Activated T-helper 1 cell treated with anti-CD3 and anti-CD28 coated beads, Interleukin-2, amount 50 U/mL, for 16 hours (primary cell): Measurements from ENCODE around the gene CLIC6.
A peak's percentile ranks its signal among the peaks of the same experiment; 100 is the strongest.

ENCODE experiments used
- DNase-seq, 2 donors: peaks; one replicate each; pipeline ENCODE4 v3.0.0-alpha.2; 2020; ENCODE audit warnings: low read depth in 1 of 2, low spot score in 1 of 2

The CLIC6 gene

DNA sequence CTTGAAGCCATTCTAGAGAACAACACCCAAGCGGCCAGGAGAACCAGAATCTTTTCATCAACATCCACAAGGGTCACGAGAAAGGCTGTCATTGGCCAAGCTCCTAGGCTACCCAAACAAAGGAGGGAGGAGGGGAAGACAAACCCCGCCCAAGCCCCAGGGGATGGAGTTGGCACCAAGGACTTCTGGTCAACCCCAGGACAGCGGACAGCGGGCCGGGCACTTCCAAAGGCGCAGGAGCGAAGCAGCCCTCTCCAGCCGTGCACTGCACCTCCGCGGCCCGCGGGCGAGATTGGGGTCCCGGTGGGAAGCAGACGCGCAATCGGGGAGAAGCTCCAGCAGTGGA is at the start of gene CLIC6:
Gene CLIC6, plus strand, starts transcription at position 192 of the 346 bp plus-strand sequence. CDS start 395 bp downstream, outside the sequence.
- no peak for DNase-seq

GRCh38 chr21:34619841-34620665 is 48.7 kb upstream of the CLIC6 start:
- no peak for DNase-seq

- DNase-seq, result no peak
These were observed 47.1 kb upstream of the CLIC6 start for GRCh38 chr21:34621434-34622350.

GRCh38 chr21:34623516-34623915 is 45.3 kb upstream of the CLIC6 start:
- no peak for DNase-seq

DNA sequence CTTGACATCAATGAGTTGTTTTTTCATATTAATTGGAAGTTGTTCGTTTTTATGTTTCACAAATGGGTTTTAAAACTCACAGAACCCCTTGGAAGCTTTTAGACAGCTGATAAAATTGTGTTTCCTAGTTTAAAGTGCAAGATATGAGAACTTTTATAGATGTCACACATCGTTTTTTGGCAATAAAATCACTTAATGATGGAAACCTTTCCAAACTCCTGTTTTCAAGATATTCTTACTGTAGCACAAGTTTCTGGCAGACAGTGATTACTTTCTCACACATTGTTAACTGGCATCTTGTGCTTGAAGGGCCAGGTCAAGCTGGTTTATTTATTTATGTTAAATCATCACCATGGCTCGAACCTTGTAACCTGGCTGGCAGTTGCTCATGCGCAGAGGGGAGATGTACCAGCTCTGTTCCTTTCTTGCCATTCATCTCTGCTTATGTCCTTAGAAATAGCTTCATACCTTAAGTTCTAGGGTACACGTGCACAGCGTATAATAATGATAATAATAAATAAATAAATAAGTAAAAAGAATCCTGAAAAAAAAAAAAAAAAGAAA is 43.7 kb upstream of the CLIC6 start:
- DNase-seq, result no peak

DNA sequence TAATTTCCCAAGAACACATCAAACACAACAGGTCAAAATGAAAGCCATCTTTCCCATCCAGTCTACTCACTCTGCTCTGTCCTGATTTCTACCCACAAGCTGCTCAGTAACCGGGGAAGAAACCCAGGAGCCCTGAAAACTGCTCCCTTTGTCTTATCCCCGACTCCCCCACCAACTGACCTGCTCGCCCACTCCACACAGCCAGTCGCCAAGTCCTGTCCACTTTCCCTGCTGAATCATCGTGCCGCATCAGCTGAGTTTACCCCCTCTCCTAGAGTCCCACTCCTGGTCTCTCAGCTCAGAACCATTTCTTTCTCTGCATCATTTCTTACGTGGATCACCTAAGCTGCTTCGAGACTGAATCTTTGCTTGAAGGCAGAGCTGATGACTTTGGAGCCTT is 42.7 kb upstream of the CLIC6 start:
- DNase-seq, result no peak

DNA sequence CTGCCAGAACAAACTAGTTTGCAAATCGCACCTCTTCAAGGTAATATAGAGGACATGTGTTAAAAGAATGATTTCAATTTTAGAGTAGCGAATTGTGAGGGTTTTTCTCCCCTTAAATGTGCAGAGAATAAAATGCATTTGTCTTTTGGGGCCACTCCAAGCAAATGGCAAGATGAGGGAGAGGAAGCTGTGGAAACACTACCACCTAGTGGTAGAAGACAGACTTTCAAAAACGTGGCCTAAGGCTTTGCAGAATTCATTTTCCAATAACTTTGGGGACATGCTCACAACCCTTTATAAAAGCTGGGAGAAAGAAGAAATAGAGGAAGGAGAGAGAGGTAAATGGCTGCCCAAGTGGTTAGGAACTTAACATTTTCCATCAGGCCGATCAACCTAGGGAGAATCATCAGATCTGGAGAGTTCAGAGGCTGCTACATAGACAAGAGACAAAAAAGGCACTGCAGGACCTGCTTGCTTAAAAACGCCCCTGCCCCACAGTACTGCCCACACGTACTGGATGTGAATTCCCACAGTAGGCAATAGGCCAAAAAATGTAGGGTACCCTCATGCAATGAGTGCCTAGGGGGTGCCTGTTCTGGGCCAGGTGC is 38.2 kb upstream of the CLIC6 start:
- no peak for DNase-seq

DNA sequence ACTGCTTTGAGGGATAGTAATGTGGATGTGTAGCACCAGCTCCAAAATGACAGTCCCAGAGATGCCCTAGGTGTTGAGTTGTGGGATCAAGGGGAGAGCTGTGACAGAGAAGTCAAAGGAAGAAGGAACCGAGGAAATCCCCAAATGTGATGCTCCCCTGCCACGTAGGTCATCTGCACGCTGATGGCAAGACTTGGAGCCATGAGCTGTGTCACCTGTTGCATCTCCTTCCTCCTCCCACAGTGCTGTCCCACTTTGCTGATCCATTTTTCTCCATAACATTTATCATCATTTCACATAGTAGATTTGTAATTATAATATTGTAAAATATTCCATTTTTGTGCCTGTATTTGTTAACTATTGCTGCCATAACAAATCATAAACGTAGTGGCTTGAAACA is 36.3 kb upstream of the CLIC6 start:
- DNase-seq, result no peak

- no peak for DNase-seq
These were observed 33.5 kb upstream of the CLIC6 start for GRCh38 chr21:34635307-34635706.

- no peak for DNase-seq
These were observed 31.8 kb upstream of the CLIC6 start for GRCh38 chr21:34636961-34637360.

DNA sequence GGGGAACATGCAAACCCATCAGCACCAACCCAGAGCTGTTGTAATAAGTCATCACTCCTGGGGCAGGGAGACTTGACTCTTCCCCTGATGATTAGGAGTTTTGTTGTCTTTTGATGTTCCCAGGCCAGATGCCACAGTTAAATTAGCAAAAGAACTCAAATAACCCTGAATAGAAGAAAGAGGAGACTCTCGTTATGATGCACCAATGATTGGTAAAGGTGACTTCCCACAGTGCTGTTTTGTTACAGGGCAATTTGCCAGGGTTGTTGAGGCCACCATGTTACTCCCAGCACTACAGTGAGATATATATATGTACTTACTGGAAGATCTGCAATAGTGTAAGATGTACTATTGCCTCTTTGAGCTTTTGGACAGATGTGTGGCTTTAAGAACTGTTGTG is 29.5 kb upstream of the CLIC6 start:
- DNase-seq, result no peak

DNA sequence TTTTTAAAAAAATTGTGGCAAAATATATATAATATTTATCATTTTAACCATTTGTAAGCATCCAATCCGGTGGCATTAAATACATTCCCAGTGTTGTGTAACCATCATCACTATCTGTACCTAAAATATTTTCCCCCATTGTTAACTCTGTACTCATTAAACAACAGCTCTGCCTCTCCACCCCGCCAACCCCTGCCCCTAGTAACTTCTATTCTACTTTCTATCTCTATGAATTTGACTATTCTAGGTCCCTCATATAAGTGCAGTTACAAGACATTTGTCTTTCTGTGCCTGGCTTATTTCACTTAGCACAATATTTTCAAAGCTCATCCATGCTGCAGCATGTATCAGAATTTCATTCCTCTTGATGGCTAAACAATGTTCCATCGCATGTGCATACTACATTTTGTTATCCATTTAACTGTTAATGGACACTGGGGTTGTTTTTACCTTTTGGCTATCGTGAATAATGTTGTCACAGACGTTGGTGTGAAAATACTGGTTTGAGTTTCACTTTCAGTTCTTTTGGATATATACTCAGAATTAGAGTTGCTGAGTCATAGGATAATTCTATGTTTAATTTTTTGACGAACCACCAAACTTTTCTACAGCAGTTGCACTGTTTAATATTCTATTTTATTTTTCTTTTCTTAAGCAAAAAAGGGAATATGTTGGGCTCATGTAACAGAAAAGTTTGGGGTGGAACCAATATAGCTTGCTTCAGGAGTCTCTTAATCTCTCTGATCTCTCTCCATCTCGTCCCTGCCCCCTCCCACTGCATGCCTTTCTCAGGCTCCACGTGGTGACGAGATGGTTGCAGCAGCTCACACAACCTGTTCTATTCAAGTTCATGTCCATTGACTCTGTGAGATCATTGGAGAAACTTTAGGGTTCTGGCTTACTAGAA is 28.7 kb upstream of the CLIC6 start:
- peak in 1 of 2 donors; percentile 9 for DNase-seq

DNA sequence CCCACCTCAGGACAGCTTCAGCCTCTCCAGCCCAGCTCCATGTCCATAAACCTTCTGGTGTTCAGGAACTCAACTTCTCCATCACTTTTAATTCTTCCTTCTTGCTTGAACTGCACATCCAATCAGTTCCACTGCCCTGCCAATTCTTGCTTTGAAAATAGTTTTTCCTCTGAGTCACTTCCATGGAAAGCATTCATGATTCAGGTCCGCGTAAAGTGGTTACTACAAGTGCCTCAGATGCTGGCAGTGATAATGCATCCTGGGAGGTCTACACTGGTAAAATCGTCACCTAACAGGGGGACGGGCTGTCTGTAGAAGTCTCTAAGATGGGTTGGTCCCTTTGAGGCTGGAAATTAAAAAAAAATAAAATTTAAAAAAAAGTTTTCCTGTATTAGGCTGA is 27.9 kb upstream of the CLIC6 start:
- DNase-seq, result no peak

DNA sequence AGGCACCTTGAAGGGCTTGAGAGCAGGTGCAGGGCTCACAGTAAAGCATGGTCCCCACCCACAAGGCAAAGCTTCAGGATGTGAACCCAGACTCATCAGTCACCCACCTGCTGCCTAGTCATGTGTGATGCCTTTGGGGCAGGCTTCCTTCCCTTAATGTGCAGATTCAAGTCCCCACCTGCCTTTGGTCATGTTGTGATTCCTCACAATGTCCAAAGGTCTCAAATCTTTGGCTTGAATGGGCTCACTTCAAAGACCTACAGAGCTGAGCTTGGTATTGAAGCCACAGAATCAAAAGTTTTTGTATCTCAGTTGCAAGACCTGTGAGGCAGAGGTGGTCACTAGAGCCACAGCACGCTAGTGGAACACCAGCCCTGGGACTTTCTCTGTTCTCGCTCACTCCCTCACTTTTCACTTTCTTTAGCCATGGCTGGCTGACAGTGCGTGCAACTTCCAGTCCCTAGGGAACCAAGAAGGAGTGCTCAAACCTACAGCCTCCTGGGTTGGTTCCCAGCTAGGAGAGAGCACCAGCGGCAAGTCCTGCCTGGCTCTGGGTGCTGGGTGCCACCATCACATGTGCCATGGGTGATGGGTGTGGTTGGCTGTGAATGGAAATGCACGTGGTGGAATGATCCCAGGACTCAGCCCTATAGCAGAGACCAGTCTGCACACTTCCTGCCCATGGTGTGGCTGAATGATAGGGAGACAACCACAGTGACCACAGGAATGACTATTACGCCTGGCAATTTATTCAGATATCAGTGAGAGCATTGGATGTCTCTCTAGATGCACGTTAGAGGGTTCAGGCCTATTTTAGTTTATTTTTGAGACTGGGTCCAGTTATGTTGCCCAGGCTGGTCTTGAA is 26.4 kb upstream of the CLIC6 start:
- DNase-seq, result no peak

- no peak for DNase-seq
These were observed 24.0 kb upstream of the CLIC6 start for GRCh38 chr21:34644825-34645224.

DNA sequence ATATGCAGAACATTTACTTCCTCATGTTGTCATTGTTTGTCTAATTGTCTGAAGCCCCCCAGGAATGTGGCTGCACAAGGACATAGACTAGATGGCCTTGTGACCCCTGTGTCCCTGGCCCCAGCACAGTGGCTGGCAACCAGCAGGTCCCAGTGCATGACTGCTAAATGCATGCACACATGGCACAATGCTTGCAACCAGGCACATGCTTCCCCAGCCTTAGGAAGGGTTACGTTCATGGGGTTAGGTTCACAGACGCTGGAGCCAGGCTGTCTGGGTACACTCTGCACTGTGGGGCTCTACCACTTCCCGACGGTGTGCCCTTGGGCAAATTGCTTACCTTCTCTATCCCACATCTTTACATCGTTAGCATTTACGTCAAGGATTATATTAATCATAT is 21.2 kb upstream of the CLIC6 start:
- DNase-seq, result no peak

GRCh38 chr21:34648739-34649297 is 20.0 kb upstream of the CLIC6 start:
- DNase-seq, result no peak

- no peak for DNase-seq
These were observed 19.4 kb upstream of the CLIC6 start for GRCh38 chr21:34649400-34649799.

- no peak for DNase-seq
These were observed 17.8 kb upstream of the CLIC6 start for GRCh38 chr21:34650861-34651431.
